K562 treated with DMSO at 1 percent for 4 hours (cell line): ENCODE data around the gene KRTAP10-7. TPM values are rescaled to one million over a fixed set of nuclear protein-coding genes. Genes with fewer than 3 reads are reported as not detected.

ENCODE experiments used
- total RNA-seq: library from RNA; unstranded; fragments of 300-600 nt; gene quantifications from 2 replicates; pipeline ENCODE4 v1.2.3, GENCODE V29; 2022; ENCODE audit not compliant: insufficient read depth

KRTAP10-7 gene
- total RNA-seq: not detected in 2 replicates

GRCh38 chr21:44600118-44600978 is at the start of gene KRTAP10-7:
TSS of gene KRTAP10-7 (plus strand) at chr21:44600597. CDS start at chr21:44600622, 25 bp downstream.

GRCh38 chr21:44551340-44551961 is 48.9 kb upstream of the KRTAP10-7 start, which contains the start of gene KRTAP10-2:
TSS of gene KRTAP10-2 (minus strand) at chr21:44551505. CDS start at chr21:44551458, 47 bp downstream.

GRCh38 chr21:44558695-44559094 is 41.7 kb upstream of the KRTAP10-7 start, which contains the start of gene KRTAP10-3:
TSS of gene KRTAP10-3 (minus strand) at chr21:44558795. CDS start at chr21:44558715, 80 bp downstream.

GRCh38 chr21:44573630-44574456 is 26.6 kb upstream of the KRTAP10-7 start, which contains the start of gene KRTAP10-4:
TSS of gene KRTAP10-4 (plus strand) at chr21:44573729. CDS start at chr21:44573759, 30 bp downstream.

GRCh38 chr21:44580231-44580821 is 20.1 kb upstream of the KRTAP10-7 start, which contains the start of gene KRTAP10-5:
TSS of gene KRTAP10-5 (minus strand) at chr21:44580604. CDS start at chr21:44580578, 26 bp downstream.

GRCh38 chr21:44592446-44593311 is 7.7 kb upstream of the KRTAP10-7 start, which contains the start of gene KRTAP10-6:
TSS of gene KRTAP10-6 (minus strand) at chr21:44592505. CDS start at chr21:44592484, 21 bp downstream.

GRCh38 chr21:44612029-44612486 is 11.7 kb downstream of the KRTAP10-7 start, which contains the start of gene KRTAP10-8:
TSS of gene KRTAP10-8 (plus strand) at chr21:44612079. CDS start at chr21:44612101, 22 bp downstream.

GRCh38 chr21:44626673-44627143 is 26.3 kb downstream of the KRTAP10-7 start, which contains the start of gene KRTAP10-9:
TSS of gene KRTAP10-9 (plus strand) at chr21:44627093. CDS start at chr21:44627172, 79 bp downstream.

GRCh38 chr21:44637018-44637850 is 36.8 kb downstream of the KRTAP10-7 start, which contains the start of gene KRTAP10-10:
TSS of gene KRTAP10-10 (plus strand) at chr21:44637356. CDS start at chr21:44637418, 62 bp downstream.

GRCh38 chr21:44646366-44647221 is 46.2 kb downstream of the KRTAP10-7 start, which contains the start of gene KRTAP10-11:
TSS of gene KRTAP10-11 (plus strand) at chr21:44646414. CDS start at chr21:44646459, 45 bp downstream.

Other genes starting within 250 kb of the KRTAP10-7 start
- 2.0 and 2.5 TPM in 2 replicates for gene TRPM2, start 247.0 kb upstream of the KRTAP10-7 start, total RNA-seq
- not detected in 2 replicates for gene LRRC3, start 145.1 kb upstream of the KRTAP10-7 start, total RNA-seq
- not detected in 2 replicates for gene KRTAP10-1, start 60.4 kb upstream of the KRTAP10-7 start, total RNA-seq
- gene KRTAP10-2, start 49.1 kb upstream of the KRTAP10-7 start, total RNA-seq: not detected in 2 replicates
- not detected in 2 replicates for gene KRTAP10-3, start 41.8 kb upstream of the KRTAP10-7 start, total RNA-seq
- not detected in 2 replicates for gene KRTAP10-4, start 26.9 kb upstream of the KRTAP10-7 start, total RNA-seq
- not detected in 2 replicates for gene KRTAP10-5, start 20.0 kb upstream of the KRTAP10-7 start, total RNA-seq
- gene KRTAP10-6, start 8.1 kb upstream of the KRTAP10-7 start, total RNA-seq: not detected in 2 replicates
- gene KRTAP10-8, start 11.5 kb downstream of the KRTAP10-7 start, total RNA-seq: not detected in 2 replicates
- gene KRTAP10-9, start 26.5 kb downstream of the KRTAP10-7 start, total RNA-seq: not detected in 2 replicates
- gene KRTAP10-10, start 36.8 kb downstream of the KRTAP10-7 start, total RNA-seq: not detected in 2 replicates
- not detected in 2 replicates for gene KRTAP10-11, start 45.8 kb downstream of the KRTAP10-7 start, total RNA-seq
- gene KRTAP12-4, start 54.1 kb downstream of the KRTAP10-7 start, total RNA-seq: not detected in 2 replicates
- gene KRTAP12-3, start 57.3 kb downstream of the KRTAP10-7 start, total RNA-seq: not detected in 2 replicates
- not detected in 2 replicates for gene KRTAP12-2, start 66.3 kb downstream of the KRTAP10-7 start, total RNA-seq
- gene KRTAP12-1, start 81.6 kb downstream of the KRTAP10-7 start, total RNA-seq: not detected in 2 replicates
- not detected in 2 replicates for gene KRTAP10-12, start 96.6 kb downstream of the KRTAP10-7 start, total RNA-seq
- not detected in 2 replicates for gene TSPEAR, start 111.0 kb downstream of the KRTAP10-7 start, total RNA-seq
- 47.5 and 77.0 TPM in 2 replicates for gene UBE2G2, start 201.2 kb downstream of the KRTAP10-7 start, total RNA-seq
- gene SUMO3, start 217.5 kb downstream of the KRTAP10-7 start, total RNA-seq: 106 and 115 TPM in 2 replicates